Kidney (tissue), 14 donors: Measurements from ENCODE around the gene SLC9A8. TPM values are rescaled to one million over a fixed set of nuclear protein-coding genes. Genes with fewer than 3 reads are reported as not detected.
A peak's percentile ranks its signal among the peaks of the same experiment; 100 is the strongest.

Experiments
- DNase-seq, 5 donors: peaks; one replicate each; pipeline ENCODE4 v3.0.0-alpha.2; 2013 to 2020
- FAIRE-seq: peaks from 2 replicates; lab custom pipeline; 2012; peaks lifted over from hg19 to GRCh38; lab: Jason Lieb, UNC
- H3K27ac ChIP-seq, 2 donors: one replicate each; pipeline ENCODE4 v1.7.0; 2013; ENCODE audit warnings: low read depth in 2 of 2, low read length in 2 of 2, inconsistent platforms in 1 of 2
- H3K27me3 ChIP-seq: one replicate; pipeline ENCODE4 v1.7.1; 2013; ENCODE audit warnings: low read length, inconsistent platforms; ENCODE audit not compliant: control insufficient read depth, insufficient read depth
- H3K36me3 ChIP-seq, 3 donors: one replicate each; pipeline versions ENCODE4 v1.7.0 to v1.7.1; 2013; ENCODE audit warnings: low read length in 3 of 3, control low read depth in 1 of 3, inconsistent platforms in 1 of 3; ENCODE audit not compliant: insufficient read depth in 3 of 3, control insufficient read depth in 2 of 3
- H3K4me1 ChIP-seq, 3 donors: one replicate each; pipeline versions ENCODE4 v1.7.0 to v1.7.1; 2013; ENCODE audit warnings: low read length in 3 of 3, inconsistent platforms in 1 of 3, low read depth in 1 of 3; ENCODE audit not compliant: control insufficient read depth in 2 of 3, insufficient read depth in 2 of 3
- H3K4me3 ChIP-seq, 3 donors: one replicate each; pipeline versions ENCODE4 v1.7.0 to v1.8.1; 2013; ENCODE audit warnings: low read length in 3 of 3, control low read depth in 1 of 3, inconsistent platforms in 1 of 3
- H3K9ac ChIP-seq, 3 donors: one replicate each; pipeline versions ENCODE4 v1.7.0 to v1.7.1; 2013; ENCODE audit warnings: low read length in 3 of 3, control low read depth in 1 of 3, inconsistent platforms in 1 of 3
- H3K9me3 ChIP-seq, 3 donors: one replicate each; pipeline versions ENCODE4 v1.7.0 to v1.7.1; 2013; ENCODE audit warnings: low read length in 3 of 3, control low read depth in 1 of 3, inconsistent platforms in 1 of 3; ENCODE audit not compliant: control insufficient read depth in 2 of 3, insufficient read depth in 1 of 3
- intact Hi-C: fragments of 100-400 bp; cut with DNase I; formaldehyde crosslinking; loops from one replicate; pipeline ENCODE4 v1.11.1; 2022
- polyA plus RNA-seq: library from polyadenylated mRNA; stranded (reverse); fragments of 350-450 nt; fragmentation: Illumina TruSeq; extraction: RNeasy Lipid Tissue Mini Kit (QIAGEN cat#74804); gene quantifications from one replicate; pipeline ENCODE4 v1.2.3, GENCODE V29; 2014; ENCODE audit warnings: low read depth, low replicate concordance; ENCODE audit not compliant: insufficient read depth
- total RNA-seq: library from RNA; stranded (reverse); fragmentation: NEBNext Ultra II Directional; extraction: Animal tissue kit (Norgen Biotek cat#: 25700); gene quantifications from one replicate; pipeline ENCODE4 v1.2.1, GENCODE V29; 2021
- TF ChIP-seq, protein P1 (sequence below): IDR thresholded peaks from 3 replicates; pipeline ENCODE4 v1.5.1; 2012; ENCODE audit warnings: mild to moderate bottlenecking, moderate library complexity, borderline replicate concordance; ENCODE audit not compliant: insufficient read depth; ENCODE audit errors: extremely low read depth
- donor health status: control.
- donor health status: control.
- donor health status: control.
- donor health status: control.
- donor health status: control.
- donor health status: DM: yes; HTN: yes; CAD: no.
- donor health status: Normal renal cell carcinoma (clear cell type).

SLC9A8 gene
- total and polyA plus RNA-seq, 2 donors from 2014 or later, result 4.5 to 22.4 TPM

DNA sequence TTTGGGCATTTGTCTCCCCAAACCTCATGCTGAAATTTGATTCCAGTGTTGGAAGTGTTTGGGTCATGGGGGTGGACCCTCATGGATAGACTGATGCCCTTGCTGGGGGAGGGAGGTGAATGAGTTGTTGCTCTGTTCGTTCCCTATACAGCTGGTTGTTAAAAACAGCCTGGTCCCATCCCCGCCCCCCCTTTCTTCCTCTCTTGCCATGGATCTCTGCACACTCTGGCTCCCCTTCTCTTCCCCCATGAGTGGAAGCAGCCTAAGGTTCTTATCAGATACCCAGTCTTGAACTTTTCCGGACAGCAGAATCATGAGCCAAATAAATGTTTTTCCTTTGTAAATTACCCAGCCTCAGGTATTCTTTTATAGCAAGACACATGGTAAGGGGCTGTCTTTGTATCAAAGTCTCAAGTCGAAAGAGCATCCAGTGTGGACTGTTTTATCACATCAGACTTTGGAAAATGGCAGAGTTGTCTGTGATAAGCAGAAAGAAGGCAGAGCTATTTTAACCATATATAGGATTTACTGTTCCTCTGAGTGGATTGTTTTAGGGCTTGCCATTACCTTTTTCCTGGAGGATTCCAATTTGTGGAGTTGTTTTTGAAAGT, 31.2 kb downstream of the SLC9A8 start:
- H3K9me3 ChIP-seq, result no peaks in the 10 kb centered on the region
- TF ChIP-seq, protein P1, sequence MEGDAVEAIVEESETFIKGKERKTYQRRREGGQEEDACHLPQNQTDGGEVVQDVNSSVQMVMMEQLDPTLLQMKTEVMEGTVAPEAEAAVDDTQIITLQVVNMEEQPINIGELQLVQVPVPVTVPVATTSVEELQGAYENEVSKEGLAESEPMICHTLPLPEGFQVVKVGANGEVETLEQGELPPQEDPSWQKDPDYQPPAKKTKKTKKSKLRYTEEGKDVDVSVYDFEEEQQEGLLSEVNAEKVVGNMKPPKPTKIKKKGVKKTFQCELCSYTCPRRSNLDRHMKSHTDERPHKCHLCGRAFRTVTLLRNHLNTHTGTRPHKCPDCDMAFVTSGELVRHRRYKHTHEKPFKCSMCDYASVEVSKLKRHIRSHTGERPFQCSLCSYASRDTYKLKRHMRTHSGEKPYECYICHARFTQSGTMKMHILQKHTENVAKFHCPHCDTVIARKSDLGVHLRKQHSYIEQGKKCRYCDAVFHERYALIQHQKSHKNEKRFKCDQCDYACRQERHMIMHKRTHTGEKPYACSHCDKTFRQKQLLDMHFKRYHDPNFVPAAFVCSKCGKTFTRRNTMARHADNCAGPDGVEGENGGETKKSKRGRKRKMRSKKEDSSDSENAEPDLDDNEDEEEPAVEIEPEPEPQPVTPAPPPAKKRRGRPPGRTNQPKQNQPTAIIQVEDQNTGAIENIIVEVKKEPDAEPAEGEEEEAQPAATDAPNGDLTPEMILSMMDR, result no peak
- intact Hi-C loops, result no loop called here
- DNase-seq, result peak in 1 of 5 donors; percentile 5
- peaks cover 0 to 2% (median 0%) of the 10 kb centered on the region in 3 donors for H3K4me1 ChIP-seq
- no peaks in the 10 kb centered on the region for H3K27me3 ChIP-seq
- H3K9ac ChIP-seq, result no peak overlapping the region
- FAIRE-seq, result no peak
- no peak overlapping the region for H3K4me3 ChIP-seq
- H3K36me3 ChIP-seq, result peaks cover 0 to 17% (median 8%) of the 10 kb centered on the region in 3 donors
- no peak overlapping the region for H3K27ac ChIP-seq

DNA sequence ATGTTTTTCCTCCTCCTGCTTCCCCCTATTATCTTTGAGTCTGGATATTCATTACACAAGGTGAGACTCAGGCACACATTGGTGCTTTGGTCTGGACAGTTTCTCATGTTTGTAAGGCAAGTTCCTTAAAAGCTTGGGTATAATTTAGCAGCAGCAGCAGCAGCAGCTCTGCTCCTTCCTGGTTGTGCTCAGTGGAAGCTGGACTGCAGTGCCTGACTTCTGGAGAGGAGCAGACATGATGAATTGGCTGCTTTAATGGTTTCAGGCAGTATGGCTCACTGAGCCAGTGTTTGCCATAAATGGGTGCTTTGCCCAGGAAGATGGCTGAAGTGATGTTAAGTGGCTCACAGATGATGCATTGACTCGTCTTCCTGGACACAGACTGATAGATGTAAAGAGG, 32.4 kb downstream of the SLC9A8 start:
- no peaks in the 10 kb centered on the region for H3K27me3 ChIP-seq
- no peaks in the 10 kb centered on the region for H3K9me3 ChIP-seq
- FAIRE-seq (no peak), DNase-seq (no peak)
- no peak overlapping the region for H3K27ac ChIP-seq
- no peak overlapping the region for H3K9ac ChIP-seq
- intact Hi-C loops, result no loop called here
- H3K36me3 ChIP-seq, result peaks cover 0 to 21% (median 8%) of the 10 kb centered on the region in 3 donors
- H3K4me1 ChIP-seq, result peaks cover 0 to 2% (median 0%) of the 10 kb centered on the region in 3 donors
- H3K4me3 ChIP-seq, result no peak overlapping the region
- TF ChIP-seq, protein P1, result no peak

DNA sequence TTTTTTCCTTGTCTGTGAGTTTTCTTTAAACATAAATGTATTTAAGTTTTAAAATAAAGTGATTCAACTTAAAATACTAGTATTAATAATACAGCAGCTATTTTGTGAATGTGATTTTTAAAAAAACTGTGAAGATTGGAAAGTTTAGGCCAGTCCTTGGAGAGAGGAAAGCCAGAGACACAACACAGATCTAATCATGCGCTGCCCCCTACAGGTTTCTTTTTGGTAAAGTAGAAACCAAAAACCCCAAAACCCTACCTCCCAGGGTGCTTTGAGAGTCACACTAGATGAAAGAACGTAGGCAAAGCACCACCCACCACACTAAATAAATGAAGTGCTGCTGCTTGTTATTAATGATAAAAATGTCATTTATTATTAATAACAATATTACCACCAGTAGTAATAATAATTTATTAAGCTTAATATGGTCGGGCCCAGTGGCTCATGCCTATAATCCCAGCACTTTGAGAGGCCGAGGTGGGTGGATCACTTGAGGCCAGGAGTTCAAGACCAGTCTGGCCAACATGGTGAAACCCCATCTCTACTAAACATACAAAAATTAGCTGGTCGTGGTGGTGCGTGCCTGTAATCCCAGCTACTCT, 33.7 kb downstream of the SLC9A8 start:
- Histone ChIP-seq H3K36me3 (peaks cover 0 to 21% (median 8%) of the 10 kb centered on the region in 3 donors), H3K27me3 (no peaks in the 10 kb centered on the region), H3K27ac (no peak overlapping the region), H3K4me3 (no peak overlapping the region), H3K9me3 (no peaks in the 10 kb centered on the region), H3K9ac (no peak overlapping the region), H3K4me1 (peaks cover 0 to 3% (median 2%) of the 10 kb centered on the region in 3 donors)
- intact Hi-C loops, result no loop called here
- TF ChIP-seq, protein P1, result peak; percentile 61
- no peak for FAIRE-seq
- DNase-seq, result peak in 3 of 5 donors; percentile 31 to 81 (median 56)
